ENCODE data around the gene ICAM4.
"Not testable (repeated sequence)": the region's sequence is repeated elsewhere in the genome, so short reads cannot be mapped to it uniquely, and the experiment has no call there.

Gene ICAM4

DNA sequence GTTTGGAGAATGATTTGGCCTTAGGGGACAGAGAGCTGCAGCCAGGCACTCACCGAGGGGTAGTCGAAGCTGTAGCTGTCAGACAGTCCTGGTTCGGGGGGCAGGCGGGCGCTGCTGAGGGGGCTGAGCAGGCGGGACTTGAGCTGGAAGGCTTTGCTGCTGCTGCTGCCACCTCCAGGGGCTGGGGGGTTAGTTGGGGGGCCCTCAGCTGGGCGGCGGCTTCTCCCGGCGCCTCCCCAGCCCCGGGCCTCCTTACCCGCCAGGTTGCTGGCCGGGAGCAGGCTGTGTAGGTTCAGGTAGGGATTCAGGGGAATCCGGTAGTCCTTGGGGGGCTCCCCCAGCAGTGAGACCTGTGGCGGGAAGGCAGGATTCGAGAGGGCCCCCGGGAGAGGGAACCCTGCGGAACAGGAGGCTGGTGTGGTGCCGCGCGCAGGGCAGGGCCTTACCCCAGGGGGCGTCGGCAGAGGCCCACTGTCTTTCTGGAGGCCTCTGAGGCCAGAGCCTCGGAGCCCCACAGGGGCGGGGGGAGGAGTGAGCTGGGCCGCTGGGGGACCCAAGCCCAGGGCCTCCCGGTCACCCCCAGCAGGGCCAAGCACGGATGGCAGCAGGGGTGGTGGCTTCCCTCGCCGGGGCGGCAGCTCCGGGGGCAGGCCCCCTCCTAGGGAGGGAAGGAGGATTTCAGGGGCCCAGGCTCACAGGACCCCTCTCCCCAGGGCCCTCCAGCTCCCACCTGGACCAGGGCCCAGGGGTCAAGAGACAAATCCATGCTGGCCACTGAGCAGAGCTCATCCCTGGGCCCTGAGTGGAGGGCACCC is 34.1 kb downstream of the ICAM4 start:
- DNase-seq: no peak

GRCh38 chr19:10321417-10321797 is 34.7 kb downstream of the ICAM4 start:
- DNase-seq: no peak

- no peak for DNase-seq
These were observed 35.4 kb downstream of the ICAM4 start for GRCh38 chr19:10321874-10322835.

- no peak for DNase-seq
These were observed 39.0 kb downstream of the ICAM4 start for GRCh38 chr19:10325732-10326131.

DNA sequence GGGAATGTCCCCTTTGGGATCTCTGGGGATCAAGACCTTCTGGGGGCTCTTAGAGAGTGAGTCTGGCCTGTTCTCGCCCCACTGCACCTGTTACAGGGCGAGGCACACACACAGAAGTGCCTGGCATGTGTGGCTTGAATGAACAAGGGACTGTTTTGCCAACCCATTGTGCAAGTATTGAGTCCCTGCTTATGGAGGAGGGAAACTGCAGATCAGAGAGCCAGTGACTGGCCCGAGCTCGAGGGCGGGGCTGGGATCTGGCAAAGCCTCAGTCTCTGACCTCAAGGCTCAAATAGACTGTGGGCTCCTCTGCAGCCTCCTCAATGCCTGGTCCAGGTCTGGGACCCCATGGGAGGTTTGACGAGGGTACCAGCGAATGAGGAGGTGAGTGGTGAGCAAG is 41.0 kb downstream of the ICAM4 start:
- DNase-seq: no peak

GRCh38 chr19:10328558-10329429 is 42.0 kb downstream of the ICAM4 start:
- DNase-seq: no peak

DNA sequence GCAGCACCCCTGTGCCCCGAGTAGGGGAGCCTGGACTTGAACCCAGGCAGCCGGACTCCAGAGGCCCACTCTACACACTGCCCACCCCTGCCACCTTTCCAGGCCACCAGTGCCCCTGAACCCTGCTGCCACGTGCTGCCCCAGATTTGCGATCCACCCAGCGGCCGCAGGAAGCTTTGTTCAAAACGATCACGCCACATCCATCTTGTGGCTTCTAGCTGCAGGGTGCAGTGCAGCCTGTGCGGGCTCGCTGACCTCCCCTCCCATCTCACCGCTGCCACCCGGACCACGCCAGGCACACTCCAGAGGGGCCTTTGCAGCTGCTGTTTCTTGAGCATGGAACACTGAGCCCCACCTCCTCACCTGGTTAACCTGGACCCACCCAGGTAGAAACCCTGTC is 42.8 kb downstream of the ICAM4 start:
- no peak for DNase-seq

- no peak for DNase-seq
These were observed 45.6 kb downstream of the ICAM4 start for GRCh38 chr19:10332158-10332964.

- peak; percentile 99 for DNase-seq
These were observed 46.4 kb downstream of the ICAM4 start, which contains the start of gene RAVER1 for GRCh38 chr19:10332965-10333757. RAVER1 (minus strand) TSS chr19:10333529; CDS start chr19:10333507, 22 bp downstream.

- no peak for DNase-seq
These were observed 47.2 kb downstream of the ICAM4 start for GRCh38 chr19:10333758-10334587.

GRCh38 chr19:10334588-10335351 is 48.0 kb downstream of the ICAM4 start:
- peak; percentile 54 for DNase-seq

GRCh38 chr19:10335352-10335985 is 48.7 kb downstream of the ICAM4 start:
- no peak for DNase-seq

DNA sequence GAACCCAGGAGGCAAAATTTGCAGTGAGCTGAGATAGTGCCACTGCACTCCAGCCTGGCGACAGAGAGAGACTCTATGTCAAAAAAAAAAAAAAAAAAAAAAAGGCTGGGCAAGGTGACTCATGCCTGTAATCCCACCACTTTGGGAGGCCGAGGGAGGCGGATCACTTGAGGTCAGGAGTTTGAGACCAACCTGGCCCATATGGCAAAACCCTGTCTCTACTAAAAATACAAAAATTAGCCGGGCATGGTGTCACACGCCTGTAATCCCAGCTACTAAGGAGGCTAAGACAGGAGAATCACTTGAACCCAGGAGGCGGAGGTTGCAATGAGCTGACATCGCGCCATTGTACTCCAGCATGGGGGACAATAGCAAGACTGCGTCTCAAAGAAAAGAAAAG is 50.0 kb downstream of the ICAM4 start:
- DNase-seq: not testable (repeated sequence)

Data from suppressor macrophage treated with lipopolysaccharide for 4 hours (primary cell).